Measurements from ENCODE around the gene POLG2.
"Not testable (repeated sequence)": the region's sequence is repeated elsewhere in the genome, so short reads cannot be mapped to it uniquely, and the experiment has no call there.

POLG2 gene

DNA sequence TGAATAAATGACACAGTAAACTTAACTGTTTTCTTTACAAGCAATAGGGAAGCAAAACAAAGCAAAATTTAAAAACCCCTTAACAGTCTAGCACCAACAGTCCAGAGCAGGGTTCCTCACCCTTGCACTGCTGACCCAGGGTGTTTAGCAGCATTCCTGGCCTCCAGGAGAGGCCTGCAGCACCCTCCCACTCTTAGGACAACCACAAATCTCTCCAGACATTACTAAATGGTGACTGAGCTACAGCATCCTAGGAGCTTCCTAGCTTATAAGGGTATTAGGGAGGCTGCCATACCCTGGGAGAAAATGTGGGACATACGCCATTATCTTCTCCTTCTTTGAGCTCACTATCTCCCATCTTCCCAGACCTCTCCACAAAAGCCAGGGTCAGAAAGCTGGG, 15.9 kb downstream of the POLG2 start:
- no peak for DNase-seq

DNA sequence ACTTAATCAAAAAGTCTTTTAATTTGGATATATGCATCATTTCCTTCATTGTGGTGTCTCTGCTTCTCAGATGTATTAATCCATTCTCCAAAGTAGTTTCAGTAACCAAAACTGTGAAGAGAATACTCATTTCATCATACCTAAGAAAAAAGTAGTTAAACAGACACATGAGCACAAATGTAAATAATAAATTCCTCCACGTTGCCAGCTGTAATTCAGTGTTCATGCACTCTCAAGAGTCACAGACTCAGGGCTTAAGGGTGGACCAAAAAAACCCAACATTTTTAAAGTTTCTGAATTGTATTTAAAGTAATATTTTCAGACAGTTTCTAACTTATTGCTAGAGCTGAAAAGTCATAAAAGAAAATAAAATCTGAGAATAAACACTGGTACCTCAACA, 19.0 kb downstream of the POLG2 start:
- no peak for DNase-seq

DNA sequence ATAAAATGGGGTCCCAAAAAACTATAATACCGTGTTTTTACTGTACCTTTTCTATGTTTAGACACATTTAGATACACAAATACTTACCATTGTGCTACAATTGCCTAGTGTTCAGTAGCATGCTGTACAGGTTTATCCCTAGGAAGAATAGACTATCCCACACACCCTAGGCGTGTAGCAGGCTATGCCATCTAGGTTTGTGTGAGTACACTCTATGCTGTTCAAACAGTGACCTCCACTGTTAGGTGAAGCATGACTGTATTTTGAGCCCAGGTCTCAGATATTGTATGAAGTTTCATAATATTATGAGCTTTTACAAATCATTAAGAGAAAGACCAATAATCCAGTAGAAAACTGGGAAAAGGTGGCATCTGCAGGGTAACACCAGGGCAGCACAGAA, 24.3 kb downstream of the POLG2 start:
- no peak for DNase-seq

DNA sequence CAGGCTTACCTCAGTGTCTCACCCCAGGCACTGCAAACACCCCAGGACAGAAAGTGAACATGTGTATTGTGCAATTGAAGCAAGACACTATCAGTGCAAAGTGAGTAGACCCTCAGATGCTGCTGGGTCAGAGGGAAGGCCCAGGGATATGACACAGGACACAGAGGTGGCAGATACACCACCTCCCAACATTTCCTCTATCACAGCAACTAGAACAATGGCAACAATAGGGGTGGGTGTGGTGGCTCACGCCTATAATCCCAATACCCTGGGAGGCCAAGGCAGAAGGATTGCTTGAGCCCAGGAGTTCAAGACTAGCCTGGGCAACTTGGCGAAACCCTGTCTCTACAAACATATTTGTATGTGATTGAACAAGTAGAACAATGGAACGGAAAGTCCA, 25.4 kb downstream of the POLG2 start:
- DNase-seq = no peak

DNA sequence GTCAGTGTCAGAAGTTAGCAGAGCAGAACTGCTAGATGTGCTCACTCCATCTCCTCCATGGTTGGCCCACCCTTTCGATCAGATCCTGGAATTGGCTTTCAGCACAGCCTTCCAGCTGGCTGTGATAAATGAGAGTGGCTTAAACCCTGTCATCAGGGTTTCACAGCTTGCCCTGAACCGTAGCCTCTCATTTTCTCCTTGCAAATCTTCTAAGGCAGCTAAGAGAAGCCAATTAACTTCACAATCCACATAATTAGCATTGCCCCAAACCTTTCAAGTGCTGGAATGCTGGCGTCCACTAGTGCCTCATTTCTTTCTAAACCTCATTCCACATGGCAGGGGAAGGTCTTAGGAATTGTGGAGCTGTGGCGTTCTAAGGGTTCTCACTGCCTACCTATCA, 26.2 kb downstream of the POLG2 start:
- no peak for DNase-seq

DNA sequence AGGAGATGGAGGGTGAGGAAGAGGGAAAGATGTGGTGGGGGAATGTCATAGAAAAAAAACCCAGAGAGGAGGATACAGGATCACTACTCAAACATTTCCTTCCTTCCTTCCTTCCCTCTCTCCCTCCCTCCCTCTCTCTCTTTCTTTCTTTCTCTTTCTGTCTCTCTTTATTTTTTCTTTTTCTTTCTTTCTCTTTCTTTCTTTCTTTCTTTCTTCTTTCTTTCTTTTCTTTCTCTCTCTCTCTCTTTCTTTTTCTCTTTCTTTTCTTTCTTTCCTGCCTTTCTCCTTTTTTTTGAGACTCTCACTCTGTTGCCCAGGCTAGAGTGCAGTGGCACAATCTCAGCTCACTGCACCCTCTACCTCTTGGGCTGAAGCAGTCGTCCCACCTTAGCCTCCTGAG, 30.0 kb downstream of the POLG2 start:
- not testable (repeated sequence) for DNase-seq

DNA sequence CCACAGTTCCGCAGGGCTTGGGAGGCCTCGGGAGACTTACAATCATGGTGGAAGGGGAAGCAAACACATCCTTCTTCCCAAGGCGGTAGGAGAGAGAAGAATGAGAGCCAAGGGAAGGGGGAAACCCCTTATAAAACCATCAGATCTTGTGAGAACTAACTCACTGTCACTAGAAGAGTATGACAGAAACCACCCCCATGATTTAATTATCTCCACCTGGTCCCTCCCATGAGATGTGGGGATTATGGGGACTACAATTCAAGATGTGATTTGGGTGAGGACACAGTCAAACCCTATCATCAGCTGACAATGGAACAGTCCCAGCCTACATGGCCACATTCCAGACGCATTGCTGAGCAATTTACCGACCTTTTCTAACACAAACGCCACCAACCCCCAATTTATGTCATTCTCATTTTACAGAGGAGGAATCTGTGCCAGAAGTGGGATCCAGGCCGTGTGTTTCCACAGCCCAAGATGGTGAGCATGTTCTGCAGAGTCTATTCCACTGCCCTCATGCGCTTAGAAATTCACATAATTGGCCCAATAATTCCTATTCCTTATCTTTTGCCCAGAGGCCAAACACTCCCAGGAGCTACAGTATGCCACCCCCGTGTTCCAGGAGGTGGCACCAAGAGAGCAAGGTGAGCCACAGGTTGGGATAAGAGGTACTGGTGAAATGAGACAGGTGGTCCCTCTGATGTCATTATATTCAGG, 30.7 kb downstream of the POLG2 start:
- DNase-seq = peak; percentile 11

DNA sequence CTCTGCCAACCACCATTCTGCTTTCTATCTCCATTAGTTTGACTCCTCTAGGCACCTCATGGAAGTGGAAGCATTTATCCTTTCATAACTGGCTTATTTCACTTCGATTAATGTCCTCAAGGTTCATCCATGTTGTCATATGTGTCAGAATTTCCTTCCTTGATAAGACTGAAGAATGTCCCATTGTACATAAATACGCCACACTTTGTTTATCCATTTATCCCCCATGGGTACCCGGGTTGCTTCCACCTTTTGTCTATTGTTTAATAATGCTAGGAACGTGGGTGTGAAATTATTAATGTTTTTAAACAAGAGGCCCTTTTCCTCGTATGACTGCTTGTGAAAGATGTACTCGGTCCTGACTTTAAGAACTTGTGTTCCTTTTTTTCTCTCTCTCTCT, 35.1 kb downstream of the POLG2 start:
- no peak for DNase-seq

DNA sequence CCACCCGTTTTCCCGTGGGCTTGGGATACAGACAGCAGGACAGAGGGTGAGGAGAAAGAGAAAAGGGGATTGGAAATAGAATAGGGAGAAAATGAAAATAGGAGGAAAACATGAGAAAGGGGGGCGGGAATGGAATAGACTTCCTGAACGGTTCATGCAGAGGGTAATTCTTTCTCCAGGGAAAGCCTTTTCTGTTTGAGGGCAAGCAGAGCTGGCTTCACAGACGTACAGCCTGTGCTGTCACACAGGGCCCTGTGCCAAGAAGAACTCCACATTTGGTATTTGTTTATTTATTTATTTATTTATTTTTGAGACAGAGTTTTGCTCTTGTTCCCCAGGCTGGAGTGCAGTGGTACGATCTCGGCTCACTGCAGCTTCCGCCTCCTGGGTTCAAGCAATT, 35.9 kb downstream of the POLG2 start:
- DNase-seq = peak; percentile 9

DNA sequence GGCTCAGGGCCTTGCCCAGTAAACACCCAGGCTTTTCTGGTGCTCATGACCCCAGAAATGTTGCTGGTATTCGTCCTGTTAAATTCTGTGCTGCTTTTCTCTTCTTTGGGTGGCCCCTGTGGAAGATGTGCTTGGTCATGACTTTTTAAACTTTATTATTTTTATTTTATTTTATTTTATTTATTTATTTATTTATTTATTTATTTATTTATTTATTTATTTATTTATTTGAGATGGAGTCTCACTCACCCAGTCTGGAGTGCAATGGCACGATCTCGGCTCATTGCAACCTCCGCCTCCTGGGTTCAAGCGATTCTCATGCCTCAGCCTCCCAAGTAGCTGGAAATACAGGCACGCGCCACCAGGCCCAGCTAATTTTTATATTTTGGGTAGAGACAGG, 37.0 kb downstream of the POLG2 start:
- DNase-seq = not testable (repeated sequence)

DNA sequence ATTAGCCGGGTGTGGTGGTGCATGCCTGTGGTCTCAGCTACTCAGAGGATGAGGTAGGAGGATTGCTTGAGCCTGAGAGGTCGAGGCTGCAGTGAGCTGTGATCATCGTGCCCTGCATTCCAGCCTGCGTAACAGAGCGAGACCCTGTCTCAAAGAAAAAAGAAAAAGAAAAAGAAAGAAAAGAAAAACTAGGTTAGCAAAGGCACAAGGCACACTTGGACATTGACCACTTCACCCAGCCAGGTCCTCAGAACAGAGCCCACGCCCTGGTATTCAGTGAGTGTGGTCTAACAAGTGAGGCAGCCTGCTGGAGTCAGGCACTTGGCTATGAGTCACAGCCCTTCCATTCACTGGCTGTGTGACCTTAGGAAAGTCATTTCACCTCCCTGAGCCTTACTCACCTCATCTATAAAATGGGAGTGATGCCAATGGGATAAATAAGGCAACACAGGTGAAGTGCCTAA, 37.5 kb downstream of the POLG2 start:
- peak; percentile 50 for DNase-seq

DNA sequence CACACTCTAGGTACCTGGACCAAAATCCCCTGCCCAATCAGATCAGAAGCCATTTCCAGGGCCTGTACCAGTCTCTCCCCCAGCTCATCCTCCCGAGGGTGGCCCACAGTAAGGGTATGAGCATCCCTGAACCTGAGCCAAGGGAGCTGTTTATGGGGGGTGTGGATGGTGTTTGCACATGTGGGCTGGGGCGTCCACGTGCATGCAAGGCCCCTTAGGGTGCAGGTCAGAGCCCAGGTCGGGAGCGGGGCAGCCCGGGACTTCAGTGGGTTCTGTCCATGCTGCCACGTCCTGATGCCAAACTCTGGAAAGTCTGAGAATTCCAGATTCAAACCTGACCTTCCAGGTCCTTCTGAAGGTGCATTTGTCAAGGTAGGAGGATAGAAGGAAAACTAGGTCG, 38.1 kb downstream of the POLG2 start:
- DNase-seq = no peak

DNA sequence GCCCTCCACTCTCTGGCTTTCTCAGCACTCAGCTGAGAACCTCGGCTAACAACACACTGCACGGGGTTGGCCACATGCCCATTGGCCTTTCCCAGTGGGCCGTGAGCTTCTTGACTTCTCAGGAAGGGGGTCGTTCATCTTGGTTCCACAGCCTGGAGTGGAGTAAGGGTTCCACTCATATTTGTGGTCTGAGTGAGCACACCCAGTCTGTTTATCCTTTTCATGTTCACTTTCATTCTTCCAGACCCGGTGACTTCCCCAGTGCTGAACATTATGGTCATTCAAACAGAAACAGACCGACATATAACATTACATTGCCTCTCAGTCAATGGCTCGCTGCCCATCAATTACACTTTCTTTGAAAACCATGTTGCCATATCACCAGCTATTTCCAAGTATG, 39.7 kb downstream of the POLG2 start:
- DNase-seq = peak; percentile 29

DNA sequence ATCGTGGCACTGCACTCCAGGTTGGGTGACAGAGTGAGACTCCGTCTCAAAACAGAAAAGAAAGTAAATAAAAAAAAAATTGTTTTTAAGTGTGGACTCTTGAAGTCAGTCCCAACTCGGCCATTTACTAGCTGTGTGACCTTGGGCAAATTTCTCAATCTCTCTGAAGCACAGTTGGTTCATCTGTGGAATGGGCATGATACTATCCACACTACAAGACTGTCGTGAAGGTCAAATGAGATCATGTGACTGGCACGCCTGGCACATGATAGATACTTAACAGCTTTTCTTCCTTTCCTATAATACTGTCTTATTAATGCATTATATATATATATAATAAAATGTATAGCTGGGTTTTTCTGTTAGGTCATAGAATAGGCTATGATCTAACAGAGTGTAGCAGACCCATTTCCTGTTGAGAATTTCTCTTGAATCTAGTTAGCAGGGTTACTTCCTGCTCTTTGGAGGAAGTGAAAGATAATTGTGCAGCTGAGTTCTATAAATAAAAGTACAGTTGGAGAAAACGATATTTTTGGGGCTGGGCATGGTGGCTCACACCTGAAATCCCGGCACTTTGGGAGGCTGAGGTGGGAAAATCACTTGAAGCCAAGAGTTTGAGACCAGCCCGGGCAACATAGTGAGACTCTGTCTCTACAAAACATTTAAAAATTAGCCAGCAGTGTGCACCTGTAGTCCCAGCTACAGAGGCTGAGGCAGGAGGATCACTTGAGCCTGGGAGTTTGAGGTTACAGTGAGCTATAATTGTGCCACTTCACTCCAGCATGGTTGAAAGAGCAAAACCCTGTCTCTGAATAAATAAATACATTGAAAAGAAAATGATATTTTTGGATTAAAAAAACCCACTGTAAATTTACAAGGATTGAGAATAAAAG, 40.6 kb downstream of the POLG2 start:
- DNase-seq = no peak

DNA sequence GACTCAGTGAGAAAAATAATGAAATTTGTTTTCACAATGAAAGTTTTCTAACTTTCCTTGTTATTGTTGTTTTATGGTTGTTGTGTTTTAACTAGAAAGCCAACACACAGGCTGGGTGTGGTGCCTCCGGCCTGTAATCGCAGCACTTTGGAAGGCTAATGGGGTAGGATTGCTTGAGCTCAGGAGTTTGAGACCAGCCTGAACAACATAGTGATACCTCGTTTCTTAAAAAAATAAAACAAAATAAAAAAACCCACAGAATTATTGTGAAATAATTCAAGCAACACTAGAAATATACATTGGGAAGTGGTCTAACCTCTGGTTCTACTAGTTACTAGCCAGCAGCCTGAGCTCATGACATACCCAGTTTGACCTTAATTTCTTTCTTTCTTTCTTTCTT, 47.3 kb downstream of the POLG2 start:
- DNase-seq = no peak

DNA sequence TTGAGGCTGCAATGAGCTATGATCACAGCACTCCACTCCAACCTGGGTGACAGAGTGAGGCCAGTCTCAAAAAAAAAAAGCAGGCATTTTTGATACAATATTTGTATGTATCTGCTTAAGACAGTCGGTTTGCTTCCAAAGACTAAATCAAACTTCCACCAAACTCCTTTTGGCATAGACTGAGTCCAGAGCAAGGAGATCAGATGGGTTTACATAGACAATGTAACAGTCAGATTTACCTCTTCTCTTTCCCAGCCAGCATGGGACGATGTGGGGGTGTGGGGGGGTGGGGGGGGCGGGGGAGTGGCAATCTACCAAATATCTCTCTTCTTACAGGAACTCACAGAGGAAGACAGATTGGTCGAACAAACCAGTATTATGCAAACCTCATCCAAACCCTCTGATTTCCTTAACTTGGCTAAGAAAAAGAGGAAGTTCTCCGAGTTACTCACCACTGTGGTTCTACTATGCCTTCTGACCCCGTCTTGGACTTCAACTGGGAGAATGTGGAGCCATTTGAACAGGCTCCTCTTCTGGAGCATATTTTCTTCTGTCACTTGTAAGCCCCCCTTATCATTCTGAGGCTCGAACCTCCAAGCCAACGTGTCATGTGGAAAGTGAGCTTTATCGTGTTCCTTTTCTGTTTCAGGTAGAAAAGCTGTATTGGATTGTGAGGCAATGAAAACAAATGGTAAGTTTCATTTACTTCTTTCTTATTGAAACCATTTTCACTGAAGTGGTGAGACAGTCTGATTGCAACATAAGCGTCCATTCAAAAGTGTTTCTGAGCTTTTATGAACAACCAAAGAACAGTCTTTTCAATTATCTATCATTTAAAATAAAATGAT, 48.0 kb downstream of the POLG2 start, which contains the start of gene MILR1:
TSS of gene MILR1 (plus strand) at position 451 of the 848 bp plus-strand sequence. CDS start at position 505, 54 bp downstream.
- peak; percentile 75 for DNase-seq

DNA sequence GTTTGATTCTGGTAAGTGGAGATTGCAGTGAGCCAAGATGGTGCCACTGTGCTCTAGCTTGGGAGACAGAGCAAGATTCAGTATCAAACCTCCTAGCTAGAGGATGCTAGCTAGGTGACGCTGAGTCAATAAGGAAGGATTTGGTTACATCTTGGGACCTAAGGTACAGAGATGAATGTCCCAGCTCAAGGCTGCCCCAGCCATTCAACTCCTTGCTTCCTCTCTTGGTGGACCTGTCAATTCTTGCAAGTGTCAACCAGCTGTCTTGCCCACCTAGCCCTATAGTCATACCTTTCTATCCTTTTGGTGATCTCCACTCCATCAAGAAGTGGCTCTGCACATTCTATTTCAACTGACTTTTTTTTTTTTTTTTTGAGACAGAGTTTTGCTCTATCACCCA, 49.3 kb downstream of the POLG2 start:
- no peak for DNase-seq

DNA sequence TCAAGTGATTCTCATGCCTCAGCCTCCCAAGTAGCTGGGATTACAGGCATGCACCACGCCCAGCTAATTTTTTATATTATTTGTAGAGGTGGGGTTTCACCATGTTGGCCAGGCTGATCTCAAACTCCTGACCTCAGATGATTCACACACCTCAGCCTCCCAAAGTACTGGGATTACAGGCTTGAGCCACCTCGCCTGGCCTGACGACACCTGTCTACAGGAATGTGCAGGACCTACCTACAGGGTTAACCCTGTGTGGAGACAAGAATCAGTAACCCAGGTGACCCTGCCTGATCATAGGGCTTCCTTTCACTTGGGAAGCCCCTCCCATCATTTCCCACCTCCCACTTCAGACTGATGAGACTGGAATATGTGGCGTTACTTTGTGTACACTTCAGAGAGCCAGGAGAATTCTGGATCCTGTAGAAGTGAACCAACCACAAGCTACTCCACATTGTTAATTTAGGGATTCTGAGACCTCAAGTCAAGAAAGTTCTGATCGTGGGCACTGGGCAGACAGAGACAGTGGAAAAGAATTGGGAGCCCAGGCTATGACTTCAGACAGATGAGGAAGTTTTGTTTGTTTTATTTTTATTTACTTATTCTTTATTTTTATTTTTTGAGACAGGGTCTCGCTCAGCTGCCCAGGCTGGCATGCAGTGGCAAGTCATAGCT, 53.6 kb downstream of the POLG2 start:
- no peak for DNase-seq

DNA sequence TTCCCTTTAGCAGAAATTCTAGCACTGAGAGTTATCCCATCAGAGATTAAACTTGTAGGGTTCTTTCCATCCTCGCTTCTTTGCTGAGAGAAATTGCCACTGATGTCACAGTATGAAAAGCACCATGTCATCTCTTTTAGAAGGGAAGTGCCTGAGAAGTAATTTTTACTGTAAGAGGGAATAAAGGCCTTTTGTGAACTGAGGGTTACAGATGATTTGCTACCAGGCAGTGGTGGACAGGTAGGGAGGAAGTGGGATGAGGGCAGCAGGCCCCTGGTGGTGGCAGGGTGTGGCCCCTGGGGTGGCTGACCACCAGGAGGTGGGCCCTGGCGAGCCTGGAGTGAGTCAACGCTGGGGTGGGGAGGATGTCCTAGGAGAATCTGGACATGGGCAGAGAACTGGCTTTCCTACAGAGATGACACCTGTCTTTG, 54.3 kb downstream of the POLG2 start:
- no peak for DNase-seq

DNA sequence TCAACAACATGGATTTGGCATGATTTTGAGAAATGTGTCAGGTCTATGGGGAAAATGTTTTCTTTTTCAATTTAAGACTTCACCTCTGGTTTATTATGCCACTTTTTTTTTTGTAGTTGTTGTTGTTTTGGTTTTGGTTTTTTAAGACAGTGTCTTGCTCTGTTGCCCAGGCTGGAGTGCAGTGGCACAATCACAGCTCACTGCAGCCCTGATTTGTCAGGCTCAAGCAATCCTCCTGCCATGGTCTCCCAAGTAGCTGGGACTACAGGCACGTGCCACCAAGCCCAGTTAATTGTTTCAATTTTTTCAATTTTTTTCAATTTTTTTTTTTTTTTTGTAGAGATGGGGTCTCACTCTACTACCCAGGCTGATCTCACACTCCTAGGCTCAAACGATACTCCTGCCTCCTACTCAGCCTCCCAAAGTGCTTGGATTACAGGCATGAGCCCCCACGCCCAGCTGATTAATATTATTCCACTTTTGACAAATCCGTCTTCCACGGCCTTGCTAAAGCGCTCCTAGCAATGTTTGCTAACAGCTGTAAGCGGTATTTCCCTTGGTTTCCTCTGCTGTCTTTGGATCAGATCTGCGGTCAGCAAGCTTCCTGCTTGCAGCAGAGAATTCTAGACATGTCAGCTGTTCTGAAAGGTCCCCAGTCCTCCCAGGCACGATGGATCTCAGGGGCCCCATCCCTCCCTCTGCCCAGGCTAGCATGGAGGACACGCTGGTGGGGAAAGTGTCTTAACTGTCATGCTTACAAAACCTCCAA, 54.9 kb downstream of the POLG2 start:
- peak; percentile 68 for DNase-seq

DNA sequence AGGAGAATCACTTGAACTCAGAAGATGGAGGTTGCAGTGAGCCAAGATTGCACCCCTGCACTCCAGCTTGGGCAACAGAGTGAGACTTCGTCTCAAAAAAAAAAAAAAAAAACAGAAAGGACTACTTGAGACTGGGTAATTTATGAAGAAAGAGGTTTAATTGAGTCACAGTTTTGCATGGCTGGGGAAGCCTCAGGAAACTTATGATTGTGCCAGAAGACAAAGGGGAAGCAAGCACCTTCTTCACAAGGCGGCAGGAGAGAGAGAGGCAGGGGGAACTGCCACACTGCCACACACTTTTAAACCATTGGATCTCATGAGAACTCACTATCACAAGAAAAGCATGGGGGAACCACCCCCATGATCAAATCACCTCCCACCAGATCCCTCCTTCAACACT, 56.9 kb downstream of the POLG2 start:
- no peak for DNase-seq

All from fibroblast of skin of abdomen (primary cell).